K562 (cell line): ENCODE measurements around the gene PREX1. TPM values are rescaled to one million over a fixed set of nuclear protein-coding genes. Genes with fewer than 3 reads are reported as not detected.

Experiments
- ZNF318 ChIP-seq, 2 experiments: fragments of 450-650 bp; IDR thresholded peaks; 2 replicates each; pipeline ENCODE4 v1.6.1; 2016; ENCODE audit warnings: mild to moderate bottlenecking in 2 of 2, borderline replicate concordance in 1 of 2, low read depth in 1 of 2, moderate library complexity in 1 of 2
- polyA plus RNA-seq, 8 experiments: library from polyadenylated mRNA; depleted of rRNA in 4 of 8; stranded (reverse) in 5 of 8; unstranded in 3 of 8; fragments of >200 nt; fragmentation: Nextera tagmentation in 2 of 8; fragmentation: Illumina TruSeq in 1 of 8; extraction: Ambion mirVana in 2 of 8; extraction: Trizol in 1 of 8; gene quantifications; 2 replicates each; pipeline versions ENCODE4 v1.2.1 to v1.2.3, GENCODE V29; 2011 to 2014; ENCODE audit warnings: inconsistent platforms in 1 of 8, missing spikeins in 1 of 8
- total RNA-seq, 7 experiments: library from RNA; depleted of rRNA in 6 of 7; stranded (reverse); fragments of >200 nt in 6 of 7; fragmentation: Illumina TruSeq in 2 of 7; extraction: Trizol in 2 of 7; gene quantifications; 2 replicates each; pipeline versions ENCODE4 v1.2.1 to v1.2.3, GENCODE V29; 2011 to 2021; ENCODE audit warnings: low replicate concordance in 1 of 7
- TF ChIP-seq, protein P1 (sequence below): sonication (generic); formaldehyde crosslinking; IDR thresholded peaks from 2 replicates; pipeline ENCODE4 v1.8.1; 2022; ENCODE audit warnings: missing genetic modification reagents
- TF ChIP-seq, protein P2 (sequence below): fragments of 200-800 bp; sonication (Bioruptor generic); IDR thresholded peaks from 2 replicates; pipeline ENCODE4 v1.6.1; 2016; ENCODE audit warnings: missing genetic modification characterization, missing compliant biosample characterization

The PREX1 gene
- total and polyA plus RNA-seq, 9 of the 15 experiments (the other 6 are each of a cell fraction or from before 2014, with no cell fraction given): 0.37 to 10.4 (median 4.8) TPM

- TF ChIP-seq ZNF318 (IDR thresholded peaks at IDR 0.05; ENCODE audit: borderline replicate concordance in 1 of 2, low read depth in 1 of 2): no peak
- TF ChIP-seq, protein P1, sequence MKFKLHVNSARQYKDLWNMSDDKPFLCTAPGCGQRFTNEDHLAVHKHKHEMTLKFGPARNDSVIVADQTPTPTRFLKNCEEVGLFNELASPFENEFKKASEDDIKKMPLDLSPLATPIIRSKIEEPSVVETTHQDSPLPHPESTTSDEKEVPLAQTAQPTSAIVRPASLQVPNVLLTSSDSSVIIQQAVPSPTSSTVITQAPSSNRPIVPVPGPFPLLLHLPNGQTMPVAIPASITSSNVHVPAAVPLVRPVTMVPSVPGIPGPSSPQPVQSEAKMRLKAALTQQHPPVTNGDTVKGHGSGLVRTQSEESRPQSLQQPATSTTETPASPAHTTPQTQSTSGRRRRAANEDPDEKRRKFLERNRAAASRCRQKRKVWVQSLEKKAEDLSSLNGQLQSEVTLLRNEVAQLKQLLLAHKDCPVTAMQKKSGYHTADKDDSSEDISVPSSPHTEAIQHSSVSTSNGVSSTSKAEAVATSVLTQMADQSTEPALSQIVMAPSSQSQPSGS: no peak
- TF ChIP-seq, protein P2, sequence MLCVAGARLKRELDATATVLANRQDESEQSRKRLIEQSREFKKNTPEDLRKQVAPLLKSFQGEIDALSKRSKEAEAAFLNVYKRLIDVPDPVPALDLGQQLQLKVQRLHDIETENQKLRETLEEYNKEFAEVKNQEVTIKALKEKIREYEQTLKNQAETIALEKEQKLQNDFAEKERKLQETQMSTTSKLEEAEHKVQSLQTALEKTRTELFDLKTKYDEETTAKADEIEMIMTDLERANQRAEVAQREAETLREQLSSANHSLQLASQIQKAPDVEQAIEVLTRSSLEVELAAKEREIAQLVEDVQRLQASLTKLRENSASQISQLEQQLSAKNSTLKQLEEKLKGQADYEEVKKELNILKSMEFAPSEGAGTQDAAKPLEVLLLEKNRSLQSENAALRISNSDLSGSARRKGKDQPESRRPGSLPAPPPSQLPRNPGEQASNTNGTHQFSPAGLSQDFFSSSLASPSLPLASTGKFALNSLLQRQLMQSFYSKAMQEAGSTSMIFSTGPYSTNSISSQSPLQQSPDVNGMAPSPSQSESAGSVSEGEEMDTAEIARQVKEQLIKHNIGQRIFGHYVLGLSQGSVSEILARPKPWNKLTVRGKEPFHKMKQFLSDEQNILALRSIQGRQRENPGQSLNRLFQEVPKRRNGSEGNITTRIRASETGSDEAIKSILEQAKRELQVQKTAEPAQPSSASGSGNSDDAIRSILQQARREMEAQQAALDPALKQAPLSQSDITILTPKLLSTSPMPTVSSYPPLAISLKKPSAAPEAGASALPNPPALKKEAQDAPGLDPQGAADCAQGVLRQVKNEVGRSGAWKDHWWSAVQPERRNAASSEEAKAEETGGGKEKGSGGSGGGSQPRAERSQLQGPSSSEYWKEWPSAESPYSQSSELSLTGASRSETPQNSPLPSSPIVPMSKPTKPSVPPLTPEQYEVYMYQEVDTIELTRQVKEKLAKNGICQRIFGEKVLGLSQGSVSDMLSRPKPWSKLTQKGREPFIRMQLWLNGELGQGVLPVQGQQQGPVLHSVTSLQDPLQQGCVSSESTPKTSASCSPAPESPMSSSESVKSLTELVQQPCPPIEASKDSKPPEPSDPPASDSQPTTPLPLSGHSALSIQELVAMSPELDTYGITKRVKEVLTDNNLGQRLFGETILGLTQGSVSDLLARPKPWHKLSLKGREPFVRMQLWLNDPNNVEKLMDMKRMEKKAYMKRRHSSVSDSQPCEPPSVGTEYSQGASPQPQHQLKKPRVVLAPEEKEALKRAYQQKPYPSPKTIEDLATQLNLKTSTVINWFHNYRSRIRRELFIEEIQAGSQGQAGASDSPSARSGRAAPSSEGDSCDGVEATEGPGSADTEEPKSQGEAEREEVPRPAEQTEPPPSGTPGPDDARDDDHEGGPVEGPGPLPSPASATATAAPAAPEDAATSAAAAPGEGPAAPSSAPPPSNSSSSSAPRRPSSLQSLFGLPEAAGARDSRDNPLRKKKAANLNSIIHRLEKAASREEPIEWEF (CRISPR knock-in tag): no peak
Observed at GRCh38 chr20:48608756-48609155, 219.0 kb downstream of the PREX1 start (continued).
